Gastrocnemius medialis (tissue), 4 donors: ENCODE data around the gene LRRC3. TPM values are rescaled to one million over a fixed set of nuclear protein-coding genes. Genes with fewer than 3 reads are reported as not detected.

Experiments used
- ATAC-seq, 2 donors: fragments of 150-250 bp; one replicate each; pipeline ENCODE4 v1.9.1; 2016
- DNase-seq, 2 donors: peaks; one replicate each; pipeline ENCODE4 v3.0.0-alpha.2; 2019
- H3K27ac ChIP-seq, 4 donors: fragments of 200-600 bp; sonication (generic); 1 replicate in 1 of 4; 2 replicates in 3 of 4; pipeline ENCODE4 v1.5.1; 2016 to 2018; ENCODE audit warnings: mild to moderate bottlenecking in 2 of 4, moderate library complexity in 1 of 4
- H3K27me3 ChIP-seq, 3 donors: fragments of 200-600 bp; sonication (generic) in 2 of 3; 1 replicate in 1 of 3; 2 replicates in 2 of 3; pipeline versions ENCODE4 v1.5.1 to v1.6.0; 2016 to 2019; ENCODE audit warnings: mild to moderate bottlenecking in 1 of 3, moderate library complexity in 1 of 3
- H3K36me3 ChIP-seq, 2 donors: fragments of 200-600 bp; sonication (generic) in 1 of 2; one replicate each; pipeline ENCODE4 v1.5.1; 2017 to 2018
- H3K4me1 ChIP-seq, 2 donors: fragments of 200-600 bp; sonication (generic) in 1 of 2; one replicate each; pipeline ENCODE4 v1.5.1; 2016 to 2017; ENCODE audit warnings: mild to moderate bottlenecking in 2 of 2
- H3K4me3 ChIP-seq, 4 donors: fragments of 200-600 bp; sonication (generic) in 3 of 4; 1 replicate in 1 of 4; 2 replicates in 3 of 4; pipeline ENCODE4 v1.5.1; 2016 to 2019; ENCODE audit warnings: mild to moderate bottlenecking in 2 of 4
- H3K9me3 ChIP-seq, 3 donors: fragments of 200-600 bp; sonication (generic) in 2 of 3; 1 replicate in 1 of 3; 2 replicates in 2 of 3; pipeline ENCODE4 v1.5.1; 2016 to 2019
- CTCF ChIP-seq, 5 experiments: fragments of 450-650 bp in 3 of 5; fragments of 200-600 bp in 2 of 5; sonication (generic) in 2 of 5; IDR thresholded peaks in 4 of 5; conservative IDR thresholded peaks in 1 of 5; 1 replicate in 4 of 5; 2 replicates in 1 of 5; pipeline ENCODE4 v1.5.1; 2016 to 2019; ENCODE audit warnings: antibody characterized with exemption in 5 of 5, mild to moderate bottlenecking in 3 of 5, moderate library complexity in 3 of 5
- POLR2A ChIP-seq, 2 donors: fragments of 450-650 bp; IDR thresholded peaks; one replicate each; pipeline ENCODE4 v1.6.1; 2017; ENCODE audit warnings: antibody characterized with exemption in 2 of 2, mild to moderate bottlenecking in 2 of 2, moderate library complexity in 2 of 2
- in situ Hi-C, 4 donors: fragments of 200-750 bp; cut with MboI; loops; one replicate each; pipeline versions ENCODE4 v1.15.0 to v1.8.0; 2017; ENCODE audit warnings: low sequenced_read_pairs in 4 of 4
- intact Hi-C: fragments of 100-400 bp; cut with DNase I; formaldehyde crosslinking; loops from one replicate; pipeline ENCODE4 v1.15.1; 2023; ENCODE audit warnings: low total_unique reads
- total RNA-seq, 4 donors: library from RNA; depleted of rRNA; stranded (reverse); fragments of >200 nt; gene quantifications; one replicate each; pipeline versions ENCODE4 v1.1.0 to v1.2.3, GENCODE V29; 2016

The LRRC3 gene
- total RNA-seq, 4 donors from 2014 or later = 0.36 to 0.70 (median 0.55) TPM

GRCh38 chr21:44485796-44486195 lies 30.5 kb downstream of the LRRC3 start:
- H3K4me1 ChIP-seq = no peaks in the 10 kb centered on the region
- H3K36me3 ChIP-seq = no peaks in the 10 kb centered on the region
- H3K4me3 ChIP-seq = peak overlapping the region in 1 of 4 donors; percentile 41
- H3K27ac ChIP-seq = no peak overlapping the region
- H3K27me3 ChIP-seq = peaks cover 0 to 5% (median 5%) of the 10 kb centered on the region in 3 donors
- no peak for DNase-seq
- intact Hi-C loops (no loop called here), in situ Hi-C loops (no loop called here)
- TF ChIP-seq CTCF (IDR thresholded peaks at IDR 0.05 in 4 of 5, conservative IDR thresholded peaks at IDR 0.05 in 1 of 5) = no peak
- no peak for TF ChIP-seq POLR2A (IDR thresholded peaks at IDR 0.05)
- ATAC-seq = no peak
- H3K9me3 ChIP-seq = no peaks in the 10 kb centered on the region

GRCh38 chr21:44486302-44486701 lies 31.0 kb downstream of the LRRC3 start:
- H3K36me3 ChIP-seq = no peaks in the 10 kb centered on the region
- in situ Hi-C loops (no loop called here), intact Hi-C loops (no loop called here)
- TF ChIP-seq CTCF (IDR thresholded peaks at IDR 0.05 in 4 of 5, conservative IDR thresholded peaks at IDR 0.05 in 1 of 5) = no peak
- no peak for TF ChIP-seq POLR2A (IDR thresholded peaks at IDR 0.05)
- H3K9me3 ChIP-seq = no peaks in the 10 kb centered on the region
- peaks cover 0 to 6% (median 5%) of the 10 kb centered on the region in 3 donors for H3K27me3 ChIP-seq
- DNase-seq (no peak), ATAC-seq (no peak)
- no peak overlapping the region for H3K27ac ChIP-seq
- H3K4me1 ChIP-seq = no peaks in the 10 kb centered on the region
- no peak overlapping the region for H3K4me3 ChIP-seq

GRCh38 chr21:44487831-44488230 lies 32.5 kb downstream of the LRRC3 start:
- peak in 1 of 5 experiments; percentile 18 for TF ChIP-seq CTCF (IDR thresholded peaks at IDR 0.05 in 4 of 5, conservative IDR thresholded peaks at IDR 0.05 in 1 of 5)
- no peak for TF ChIP-seq POLR2A (IDR thresholded peaks at IDR 0.05)
- no peak for ATAC-seq
- intact Hi-C loops = no loop called here
- Histone ChIP-seq H3K36me3 (no peaks in the 10 kb centered on the region), H3K9me3 (no peaks in the 10 kb centered on the region), H3K4me3 (no peak overlapping the region), H3K27ac (no peak overlapping the region), H3K4me1 (no peaks in the 10 kb centered on the region), H3K27me3 (peaks cover 0 to 8% (median 5%) of the 10 kb centered on the region in 3 donors)
- DNase-seq = no peak
- in situ Hi-C loops = no loop called here

- Histone ChIP-seq H3K36me3 (no peaks in the 10 kb centered on the region), H3K4me3 (no peak overlapping the region), H3K27me3 (peaks cover 0 to 13% (median 6%) of the 10 kb centered on the region in 3 donors), H3K27ac (no peak overlapping the region), H3K4me1 (no peaks in the 10 kb centered on the region), H3K9me3 (no peaks in the 10 kb centered on the region)
- TF ChIP-seq POLR2A (IDR thresholded peaks at IDR 0.05) (no peak), CTCF (IDR thresholded peaks at IDR 0.05 in 4 of 5, conservative IDR thresholded peaks at IDR 0.05 in 1 of 5) (no peak)
- ATAC-seq = no peak
- in situ Hi-C loops (no loop called here), intact Hi-C loops (no loop called here)
- no peak for DNase-seq
These were observed 34.7 kb downstream of the LRRC3 start for GRCh38 chr21:44489962-44490361.

GRCh38 chr21:44490405-44490804 lies 35.1 kb downstream of the LRRC3 start:
- in situ Hi-C loops = no loop called here
- no peak for ATAC-seq

More at GRCh38 chr21:44490405-44490804, 35.1 kb downstream of the LRRC3 start:
- Histone ChIP-seq H3K36me3 (no peaks in the 10 kb centered on the region), H3K27me3 (peaks cover 0 to 9% (median 7%) of the 10 kb centered on the region in 3 donors), H3K9me3 (no peaks in the 10 kb centered on the region), H3K27ac (no peak overlapping the region), H3K4me3 (no peak overlapping the region), H3K4me1 (no peaks in the 10 kb centered on the region)
- TF ChIP-seq POLR2A (IDR thresholded peaks at IDR 0.05) (no peak), CTCF (IDR thresholded peaks at IDR 0.05 in 4 of 5, conservative IDR thresholded peaks at IDR 0.05 in 1 of 5) (no peak)
- no peak for DNase-seq
- intact Hi-C loops = no loop called here
